Type B pancreatic cell (in vitro differentiated cells): ENCODE results near the gene MINPP1. TPM values are rescaled to one million over a fixed set of nuclear protein-coding genes. Genes with fewer than 3 reads are reported as not detected.
A peak's percentile ranks its signal among the peaks of the same experiment; 100 is the strongest.

Experiments
- DNase-seq: peaks from one replicate; pipeline ENCODE4 v3.0.0; 2021; ENCODE audit warnings: mixed read lengths; ENCODE audit not compliant: unreplicated experiment; ENCODE audit errors: extremely low spot score
- H3K27ac Mint-ChIP-seq: 2 replicates; pipeline ENCODE4 v1.8.0; 2021; ENCODE audit warnings: mild to moderate bottlenecking, mixed read lengths
- H3K27me3 Mint-ChIP-seq: 2 replicates; pipeline ENCODE4 v1.8.0; 2021; ENCODE audit warnings: mixed read lengths
- H3K36me3 Mint-ChIP-seq: 2 replicates; pipeline ENCODE4 v1.8.0; 2021; ENCODE audit warnings: mixed read lengths
- H3K4me1 Mint-ChIP-seq: one replicate; pipeline ENCODE4 v1.8.0; 2021; ENCODE audit warnings: mixed read lengths; ENCODE audit not compliant: unreplicated experiment
- H3K4me3 Mint-ChIP-seq: 2 replicates; pipeline ENCODE4 v1.8.0; 2021; ENCODE audit warnings: mild to moderate bottlenecking, mixed read lengths
- H3K9me3 Mint-ChIP-seq: 2 replicates; pipeline ENCODE4 v1.8.0; 2021; ENCODE audit warnings: mixed read lengths
- total RNA-seq: library from RNA; stranded (reverse); gene quantifications from 2 replicates; pipeline ENCODE4 v1.2.1, GENCODE V29; 2021; ENCODE audit warnings: low replicate concordance
- TF ChIP-seq, protein P1 (sequence below): fragments of 200-600 bp; sonication (generic); conservative IDR thresholded peaks from 2 replicates; pipeline ENCODE4 v1.5.0; 2021; ENCODE audit warnings: antibody characterized with exemption, mild to moderate bottlenecking

Gene MINPP1
- total RNA-seq, 1 donor from 2014 or later = 23.4 TPM

DNA sequence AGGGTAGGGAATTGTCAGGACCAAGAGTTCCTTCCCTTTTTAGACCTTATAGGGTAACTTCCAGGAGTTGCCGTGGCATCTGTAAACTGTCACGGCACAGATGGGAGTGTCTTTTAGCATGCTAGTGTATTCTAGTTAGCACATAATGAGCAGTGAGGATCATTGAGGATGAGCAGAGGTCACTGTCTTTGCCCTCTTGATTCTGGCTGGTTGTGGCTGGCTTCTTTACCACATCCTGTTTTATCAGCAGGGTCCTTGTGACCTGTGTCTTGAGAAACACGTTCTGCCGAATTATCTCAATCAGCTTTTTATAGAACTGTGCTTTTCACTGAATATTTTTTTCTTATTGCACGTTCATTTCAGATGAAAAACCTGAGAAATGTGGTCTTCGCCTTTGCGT lies 41.5 kb downstream of the MINPP1 start:
- H3K27ac Mint-ChIP-seq = no peak overlapping the region
- H3K36me3 Mint-ChIP-seq = peaks cover 26% of the 10 kb centered on the region
- no peak for DNase-seq
- H3K4me3 Mint-ChIP-seq = no peak overlapping the region
- H3K9me3 Mint-ChIP-seq = peaks cover 9% of the 10 kb centered on the region
- H3K4me1 Mint-ChIP-seq = peaks cover 11% of the 10 kb centered on the region
- TF ChIP-seq, protein P1, sequence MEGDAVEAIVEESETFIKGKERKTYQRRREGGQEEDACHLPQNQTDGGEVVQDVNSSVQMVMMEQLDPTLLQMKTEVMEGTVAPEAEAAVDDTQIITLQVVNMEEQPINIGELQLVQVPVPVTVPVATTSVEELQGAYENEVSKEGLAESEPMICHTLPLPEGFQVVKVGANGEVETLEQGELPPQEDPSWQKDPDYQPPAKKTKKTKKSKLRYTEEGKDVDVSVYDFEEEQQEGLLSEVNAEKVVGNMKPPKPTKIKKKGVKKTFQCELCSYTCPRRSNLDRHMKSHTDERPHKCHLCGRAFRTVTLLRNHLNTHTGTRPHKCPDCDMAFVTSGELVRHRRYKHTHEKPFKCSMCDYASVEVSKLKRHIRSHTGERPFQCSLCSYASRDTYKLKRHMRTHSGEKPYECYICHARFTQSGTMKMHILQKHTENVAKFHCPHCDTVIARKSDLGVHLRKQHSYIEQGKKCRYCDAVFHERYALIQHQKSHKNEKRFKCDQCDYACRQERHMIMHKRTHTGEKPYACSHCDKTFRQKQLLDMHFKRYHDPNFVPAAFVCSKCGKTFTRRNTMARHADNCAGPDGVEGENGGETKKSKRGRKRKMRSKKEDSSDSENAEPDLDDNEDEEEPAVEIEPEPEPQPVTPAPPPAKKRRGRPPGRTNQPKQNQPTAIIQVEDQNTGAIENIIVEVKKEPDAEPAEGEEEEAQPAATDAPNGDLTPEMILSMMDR = no peak
- no peaks in the 10 kb centered on the region for H3K27me3 Mint-ChIP-seq

DNA sequence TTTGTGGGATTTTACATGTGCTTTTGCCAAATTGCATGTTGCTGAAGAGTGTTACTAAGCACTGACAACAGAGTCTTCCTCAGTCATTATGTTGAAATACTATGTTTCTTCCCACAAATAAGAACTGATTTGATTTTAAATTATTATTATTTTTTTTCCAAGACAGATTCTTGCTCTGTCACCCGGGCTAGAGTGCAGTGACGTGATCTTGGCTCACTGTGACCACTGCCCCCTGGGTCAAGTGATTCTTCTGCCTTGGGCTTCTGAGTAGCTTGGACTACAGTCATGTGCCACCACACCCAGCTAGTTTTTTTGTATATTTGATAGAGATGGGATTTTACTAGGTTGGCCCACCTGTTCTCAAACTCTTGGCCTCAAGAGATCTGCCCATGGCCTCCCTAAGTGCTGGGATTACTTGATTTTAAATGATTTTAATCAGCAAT lies 42.3 kb downstream of the MINPP1 start:
- H3K4me3 Mint-ChIP-seq = no peak overlapping the region
- peaks cover 9% of the 10 kb centered on the region for H3K9me3 Mint-ChIP-seq
- H3K27ac Mint-ChIP-seq = no peak overlapping the region
- TF ChIP-seq, protein P1 = no peak
- DNase-seq = no peak
- H3K4me1 Mint-ChIP-seq = peaks cover 11% of the 10 kb centered on the region
- no peaks in the 10 kb centered on the region for H3K27me3 Mint-ChIP-seq
- H3K36me3 Mint-ChIP-seq = peaks cover 19% of the 10 kb centered on the region

DNA sequence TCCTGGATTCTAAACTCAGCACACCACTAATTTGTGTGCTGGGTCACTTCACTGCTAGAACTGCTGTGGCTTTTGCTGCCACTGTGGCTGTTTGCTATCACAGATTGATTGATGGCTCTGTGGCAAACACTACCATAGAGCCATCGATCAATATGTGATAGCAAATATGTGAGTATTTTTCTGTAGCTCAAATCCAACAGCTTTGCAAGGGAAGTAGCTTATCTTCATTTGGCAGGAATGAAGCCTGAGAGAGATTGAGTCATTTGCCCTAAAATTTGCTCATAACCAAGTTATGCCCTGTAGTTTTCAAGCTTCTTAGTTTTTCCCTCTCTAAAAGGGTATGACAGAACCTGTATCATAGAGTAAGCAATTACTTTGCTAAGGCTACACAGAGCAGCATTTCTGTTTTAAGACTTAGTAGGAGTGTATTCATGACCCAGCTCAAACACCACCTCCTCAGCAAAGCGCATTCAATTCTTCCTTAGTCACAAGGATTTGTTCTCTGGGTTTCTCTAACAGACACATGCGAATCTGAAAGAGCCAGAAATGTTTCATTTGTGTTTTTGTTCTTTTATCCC lies 43.1 kb downstream of the MINPP1 start:
- H3K4me3 Mint-ChIP-seq = no peak overlapping the region

DNA sequence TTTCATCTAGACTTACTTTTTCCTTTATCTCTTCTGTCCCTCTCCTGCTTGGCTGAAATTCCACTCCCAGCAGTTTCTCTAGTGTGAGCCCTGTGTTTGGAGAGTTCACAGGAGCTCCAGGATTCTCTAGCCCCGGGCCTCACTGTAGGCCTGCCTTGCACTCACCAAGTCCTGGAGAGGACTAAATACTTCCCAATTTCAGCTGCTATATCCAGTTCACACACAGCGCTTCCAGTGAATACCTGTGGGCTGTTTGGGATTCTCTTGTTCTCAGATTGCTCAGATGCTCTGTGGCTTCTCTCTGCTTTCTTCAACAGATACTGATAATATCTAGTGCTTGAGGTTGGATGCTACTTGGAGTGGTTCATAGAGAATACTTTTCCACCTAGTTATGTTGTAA lies 46.0 kb downstream of the MINPP1 start:
- H3K27ac Mint-ChIP-seq = peak overlapping the region; percentile 2

More for the DNA sequence above, 43.1 kb downstream of the MINPP1 start:
- Mint-ChIP-seq H3K9me3 (peaks cover 5% of the 10 kb centered on the region), H3K27me3 (no peaks in the 10 kb centered on the region), H3K27ac (no peak overlapping the region), H3K4me1 (peaks cover 11% of the 10 kb centered on the region), H3K36me3 (peaks cover 13% of the 10 kb centered on the region)
- TF ChIP-seq, protein P1 = no peak
- DNase-seq = no peak

DNA sequence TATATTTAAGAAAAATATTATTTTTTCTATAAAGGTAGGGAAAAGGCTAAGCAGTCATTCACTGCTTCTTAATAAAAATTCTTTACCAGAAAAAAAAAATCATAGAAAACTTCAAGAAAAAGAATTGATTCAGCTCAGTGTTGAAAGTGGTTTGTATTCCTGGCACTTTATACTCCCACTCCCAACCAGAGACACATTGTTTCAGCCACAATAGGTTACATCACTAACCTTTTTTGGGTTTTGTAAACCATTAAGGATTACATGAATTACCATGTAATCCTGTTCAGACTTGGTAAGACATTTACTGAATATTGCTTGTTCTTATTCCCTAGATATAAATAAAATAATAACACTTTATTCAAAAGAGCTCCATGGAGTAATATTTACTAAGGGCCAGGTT lies 46.6 kb downstream of the MINPP1 start:
- Mint-ChIP-seq H3K4me3 (no peak overlapping the region), H3K27me3 (no peaks in the 10 kb centered on the region), H3K4me1 (peaks cover 11% of the 10 kb centered on the region), H3K9me3 (no peaks in the 10 kb centered on the region), H3K36me3 (peaks cover 18% of the 10 kb centered on the region), H3K27ac (no peak overlapping the region)
- TF ChIP-seq, protein P1 = no peak
- DNase-seq = no peak

More for the DNA sequence above, 46.0 kb downstream of the MINPP1 start:
- H3K36me3 Mint-ChIP-seq = peaks cover 18% of the 10 kb centered on the region
- no peaks in the 10 kb centered on the region for H3K27me3 Mint-ChIP-seq
- TF ChIP-seq, protein P1 = no peak
- no peaks in the 10 kb centered on the region for H3K9me3 Mint-ChIP-seq
- DNase-seq = no peak
- no peak overlapping the region for H3K4me3 Mint-ChIP-seq
- peaks cover 11% of the 10 kb centered on the region for H3K4me1 Mint-ChIP-seq
